K562 (cell line): ENCODE measurements around the gene NCAPD2.

Experiments used
- EZH2 ChIP-seq: IDR thresholded peaks from 2 replicates; pipeline ENCODE4 v1.6.1; 2012; ENCODE audit warnings: low read depth, mild to moderate bottlenecking, inconsistent platforms, low read length, borderline replicate concordance
- NR0B1 ChIP-seq: fragments of 450-650 bp; IDR thresholded peaks from one replicate; pipeline ENCODE4 v1.6.1; 2018; ENCODE audit warnings: mild to moderate bottlenecking, moderate library complexity; ENCODE audit not compliant: partially characterized antibody
- POU5F1 ChIP-seq: fragments of 150-350 bp; IDR thresholded peaks from 2 replicates; pipeline ENCODE4 v1.6.1; 2014; ENCODE audit warnings: borderline replicate concordance, low read length, low read depth, mild to moderate bottlenecking; ENCODE audit not compliant: partially characterized antibody
- TRIM25 ChIP-seq: fragments of 450-650 bp; IDR thresholded peaks from 2 replicates; pipeline ENCODE4 v1.7.0; 2016; ENCODE audit warnings: borderline replicate concordance
- USF2 ChIP-seq: sonication (generic); formaldehyde crosslinking; IDR thresholded peaks from 2 replicates; pipeline ENCODE4 v1.5.0; 2020; ENCODE audit warnings: missing genetic modification reagents
- TF ChIP-seq, protein P1 (sequence below), 2 experiments: IDR thresholded peaks; 2 replicates each; pipeline ENCODE4 v1.6.1; 2012; ENCODE audit warnings: improper control_type of control experiment in 2 of 2, low read depth in 2 of 2, low read length in 2 of 2, borderline replicate concordance in 1 of 2

GRCh38 chr12:6554168-6555017, 60.5 kb downstream of the NCAPD2 start:
- no peak for TF ChIP-seq EZH2
- TF ChIP-seq POU5F1: no peak
- TF ChIP-seq NR0B1: no peak
- TF ChIP-seq, protein P1, sequence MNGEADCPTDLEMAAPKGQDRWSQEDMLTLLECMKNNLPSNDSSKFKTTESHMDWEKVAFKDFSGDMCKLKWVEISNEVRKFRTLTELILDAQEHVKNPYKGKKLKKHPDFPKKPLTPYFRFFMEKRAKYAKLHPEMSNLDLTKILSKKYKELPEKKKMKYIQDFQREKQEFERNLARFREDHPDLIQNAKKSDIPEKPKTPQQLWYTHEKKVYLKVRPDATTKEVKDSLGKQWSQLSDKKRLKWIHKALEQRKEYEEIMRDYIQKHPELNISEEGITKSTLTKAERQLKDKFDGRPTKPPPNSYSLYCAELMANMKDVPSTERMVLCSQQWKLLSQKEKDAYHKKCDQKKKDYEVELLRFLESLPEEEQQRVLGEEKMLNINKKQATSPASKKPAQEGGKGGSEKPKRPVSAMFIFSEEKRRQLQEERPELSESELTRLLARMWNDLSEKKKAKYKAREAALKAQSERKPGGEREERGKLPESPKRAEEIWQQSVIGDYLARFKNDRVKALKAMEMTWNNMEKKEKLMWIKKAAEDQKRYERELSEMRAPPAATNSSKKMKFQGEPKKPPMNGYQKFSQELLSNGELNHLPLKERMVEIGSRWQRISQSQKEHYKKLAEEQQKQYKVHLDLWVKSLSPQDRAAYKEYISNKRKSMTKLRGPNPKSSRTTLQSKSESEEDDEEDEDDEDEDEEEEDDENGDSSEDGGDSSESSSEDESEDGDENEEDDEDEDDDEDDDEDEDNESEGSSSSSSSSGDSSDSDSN (IDR thresholded peaks at IDR 0.05; ENCODE audit: borderline replicate concordance in 1 of 2, low read depth in 2 of 2, low read length in 2 of 2): no peak
- TF ChIP-seq TRIM25: no peak
- no peak for TF ChIP-seq USF2 (CRISPR knock-in tag)
